ENCODE measurements around the gene MPL.

MPL gene

GRCh38 chr1:43395523-43395922, 57.9 kb downstream of the MPL start:
- POLR2A ChIA-PET: no interaction called here
- CTCF ChIA-PET: interaction anchor here (0.6 to 1.7 kb wide), 3 partner anchors 37 to 166 kb away, joined by 3 to 4 read pairs (median 3); partner anchors contain the start of gene CDC20

DNA sequence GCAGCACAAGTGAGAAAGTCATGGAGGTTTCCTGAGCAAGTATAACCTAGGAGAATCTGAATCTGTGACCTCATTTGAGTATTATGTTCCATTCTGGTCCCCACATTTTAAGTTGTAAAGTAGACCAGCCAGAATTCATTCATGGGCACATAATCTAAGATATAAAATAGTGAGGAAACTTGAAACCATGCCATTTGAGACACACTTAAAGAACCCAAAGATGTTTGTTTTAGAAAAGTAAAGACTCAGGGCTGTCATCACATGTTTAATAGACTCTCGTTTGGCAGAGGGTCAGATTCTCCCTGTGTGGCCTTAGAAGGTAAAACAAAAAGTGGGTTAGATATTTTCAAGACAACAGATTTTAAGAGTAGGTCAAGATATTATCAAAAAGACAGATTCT, 58.4 kb downstream of the MPL start:
- POLR2A ChIA-PET: no interaction called here
- H3K4me1 ChIP-seq (ENCODE audit: control insufficient read depth, insufficient read depth, low read length): peaks cover 11% of the 10 kb centered on the region
- H3K9me3 ChIP-seq (ENCODE audit: control insufficient read depth, insufficient read depth, low read depth, low read length): no peaks in the 10 kb centered on the region
- CTCF ChIA-PET: interaction anchor here (0.6 to 0.7 kb wide), 2 partner anchors 38 to 532 kb away, joined by 3 read pairs; no protein-coding TSS in a partner anchor
- H3K36me3 ChIP-seq (ENCODE audit: control insufficient read depth in 2 of 2, insufficient read depth in 1 of 2, low read length in 2 of 2): no peaks in the 10 kb centered on the region; a peak in 1 of 3 replicates
- H3K4me3 ChIP-seq (ENCODE audit: low read depth, low read length): no peak overlapping the region
- H3K27ac ChIP-seq (ENCODE audit: extremely low read depth, low read depth, low read length): 0 out of 2 replicates have a peak overlapping the region, but pooled peaks have one; percentile 4
- TF ChIP-seq KLF7 (tag by site-specific recombination; IDR thresholded peaks at IDR 0.05; ENCODE audit: borderline replicate concordance) (no peak), ZBTB26 (tag by site-specific recombination; optimal IDR thresholded peaks at IDR 0.05) (no peak), KLF1 (tag by site-specific recombination; IDR thresholded peaks at IDR 0.05) (no peak), OSR2 (tag by site-specific recombination; IDR thresholded peaks at IDR 0.05) (peak; percentile 86), ZNF174 (tag by site-specific recombination; IDR thresholded peaks at IDR 0.05) (no peak), PRDM10 (tag by site-specific recombination; IDR thresholded peaks at IDR 0.05) (peak; percentile 70), INSM2 (tag by site-specific recombination; IDR thresholded peaks at IDR 0.05) (0 out of 2 replicates have a peak, but pooled peaks have one; percentile 40), ZNF654 (tag by site-specific recombination; IDR thresholded peaks at IDR 0.05; ENCODE audit: low read depth) (no peak), ZBTB17 (tag by site-specific recombination; IDR thresholded peaks at IDR 0.05) (no peak), ZNF548 (tag by site-specific recombination; IDR thresholded peaks at IDR 0.05) (no peak), ZNF501 (tag by site-specific recombination; IDR thresholded peaks at IDR 0.05) (0 out of 2 replicates have a peak, but pooled peaks have one; percentile 58), ZXDB (tag by site-specific recombination; IDR thresholded peaks at IDR 0.05) (peak; percentile 78; the same call in 1 of the 2 replicates), ZNF707 (tag by site-specific recombination; IDR thresholded peaks at IDR 0.05) (no peak), GLIS1 (tag by site-specific recombination; IDR thresholded peaks at IDR 0.05) (peak; percentile 94), ZNF302 (tag by site-specific recombination; IDR thresholded peaks at IDR 0.05; ENCODE audit: low read depth) (no peak), ZNF473 (tag by site-specific recombination; IDR thresholded peaks at IDR 0.05) (no peak), ZNF155 (tag by site-specific recombination; IDR thresholded peaks at IDR 0.05) (no peak), KLF8 (tag by site-specific recombination; IDR thresholded peaks at IDR 0.05) (no peak; the same call in 1 of the 2 replicates), ZNF626 (tag by site-specific recombination; IDR thresholded peaks at IDR 0.05) (no peak), YY2 (tag by site-specific recombination; IDR thresholded peaks at IDR 0.05) (no peak), ZNF391 (tag by site-specific recombination; IDR thresholded peaks at IDR 0.05; ENCODE audit: borderline replicate concordance, low read depth) (0 out of 2 replicates have a peak, but pooled peaks have one; percentile 26), BCL11A (tag by site-specific recombination; IDR thresholded peaks at IDR 0.05; ENCODE audit: low read depth) (0 out of 2 replicates have a peak, but pooled peaks have one; percentile 70), ZNF274 (IDR thresholded peaks at IDR 0.05; ENCODE audit: low read length) (no peak), ZNF274 (tag by site-specific recombination; IDR thresholded peaks at IDR 0.05; ENCODE audit: borderline replicate concordance) (no peak)
- TF ChIP-seq, protein P1, sequence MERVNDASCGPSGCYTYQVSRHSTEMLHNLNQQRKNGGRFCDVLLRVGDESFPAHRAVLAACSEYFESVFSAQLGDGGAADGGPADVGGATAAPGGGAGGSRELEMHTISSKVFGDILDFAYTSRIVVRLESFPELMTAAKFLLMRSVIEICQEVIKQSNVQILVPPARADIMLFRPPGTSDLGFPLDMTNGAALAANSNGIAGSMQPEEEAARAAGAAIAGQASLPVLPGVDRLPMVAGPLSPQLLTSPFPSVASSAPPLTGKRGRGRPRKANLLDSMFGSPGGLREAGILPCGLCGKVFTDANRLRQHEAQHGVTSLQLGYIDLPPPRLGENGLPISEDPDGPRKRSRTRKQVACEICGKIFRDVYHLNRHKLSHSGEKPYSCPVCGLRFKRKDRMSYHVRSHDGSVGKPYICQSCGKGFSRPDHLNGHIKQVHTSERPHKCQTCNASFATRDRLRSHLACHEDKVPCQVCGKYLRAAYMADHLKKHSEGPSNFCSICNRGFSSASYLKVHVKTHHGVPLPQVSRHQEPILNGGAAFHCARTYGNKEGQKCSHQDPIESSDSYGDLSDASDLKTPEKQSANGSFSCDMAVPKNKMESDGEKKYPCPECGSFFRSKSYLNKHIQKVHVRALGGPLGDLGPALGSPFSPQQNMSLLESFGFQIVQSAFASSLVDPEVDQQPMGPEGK (tag by site-specific recombination; IDR thresholded peaks at IDR 0.05): peak; percentile 44; the same call in 1 of the 2 replicates

More at GRCh38 chr1:43395523-43395922, 57.9 kb downstream of the MPL start:
- Histone ChIP-seq H3K4me1 (ENCODE audit: control insufficient read depth, insufficient read depth, low read length) (peaks cover 11% of the 10 kb centered on the region), H3K4me3 (ENCODE audit: low read depth, low read length) (no peak overlapping the region), H3K9me3 (ENCODE audit: control insufficient read depth, insufficient read depth, low read depth, low read length) (no peaks in the 10 kb centered on the region), H3K27ac (ENCODE audit: extremely low read depth, low read depth, low read length) (0 out of 2 replicates have a peak overlapping the region, but pooled peaks have one; percentile 4), H3K36me3 (ENCODE audit: control insufficient read depth in 2 of 2, insufficient read depth in 1 of 2, low read length in 2 of 2) (no peaks in the 10 kb centered on the region; a peak in 1 of 3 replicates)
- peak; percentile 25 for TF ChIP-seq SP7 (tag by site-specific recombination; IDR thresholded peaks at IDR 0.05)
- TF ChIP-seq ZNF626 (tag by site-specific recombination; IDR thresholded peaks at IDR 0.05): no peak

All from HEK293 (cell line).